ENCODE results near the gene CD44.

Gene CD44

GRCh38 chr11:35178873-35179272 lies 39.9 kb downstream of the CD44 start:
- Histone ChIP-seq H3K36me3 (ENCODE audit: control insufficient read depth, insufficient read depth, low read length) (peaks cover 35% of the 10 kb centered on the region), H3K27me3 (replicated peaks; ENCODE audit: control insufficient read depth, insufficient read depth, low read length) (no peaks in the 10 kb centered on the region), H3K4me3 (replicated peaks; ENCODE audit: low read depth, low read length) (no peak overlapping the region)
- TF ChIP-seq, protein P1, sequence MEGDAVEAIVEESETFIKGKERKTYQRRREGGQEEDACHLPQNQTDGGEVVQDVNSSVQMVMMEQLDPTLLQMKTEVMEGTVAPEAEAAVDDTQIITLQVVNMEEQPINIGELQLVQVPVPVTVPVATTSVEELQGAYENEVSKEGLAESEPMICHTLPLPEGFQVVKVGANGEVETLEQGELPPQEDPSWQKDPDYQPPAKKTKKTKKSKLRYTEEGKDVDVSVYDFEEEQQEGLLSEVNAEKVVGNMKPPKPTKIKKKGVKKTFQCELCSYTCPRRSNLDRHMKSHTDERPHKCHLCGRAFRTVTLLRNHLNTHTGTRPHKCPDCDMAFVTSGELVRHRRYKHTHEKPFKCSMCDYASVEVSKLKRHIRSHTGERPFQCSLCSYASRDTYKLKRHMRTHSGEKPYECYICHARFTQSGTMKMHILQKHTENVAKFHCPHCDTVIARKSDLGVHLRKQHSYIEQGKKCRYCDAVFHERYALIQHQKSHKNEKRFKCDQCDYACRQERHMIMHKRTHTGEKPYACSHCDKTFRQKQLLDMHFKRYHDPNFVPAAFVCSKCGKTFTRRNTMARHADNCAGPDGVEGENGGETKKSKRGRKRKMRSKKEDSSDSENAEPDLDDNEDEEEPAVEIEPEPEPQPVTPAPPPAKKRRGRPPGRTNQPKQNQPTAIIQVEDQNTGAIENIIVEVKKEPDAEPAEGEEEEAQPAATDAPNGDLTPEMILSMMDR (IDR thresholded peaks at IDR 0.05; ENCODE audit: insufficient read depth, low read length, poor library complexity, severe bottlenecking) = no peak
- no peak for DNase-seq (ENCODE audit: extremely low read depth, insufficient read length)

DNA sequence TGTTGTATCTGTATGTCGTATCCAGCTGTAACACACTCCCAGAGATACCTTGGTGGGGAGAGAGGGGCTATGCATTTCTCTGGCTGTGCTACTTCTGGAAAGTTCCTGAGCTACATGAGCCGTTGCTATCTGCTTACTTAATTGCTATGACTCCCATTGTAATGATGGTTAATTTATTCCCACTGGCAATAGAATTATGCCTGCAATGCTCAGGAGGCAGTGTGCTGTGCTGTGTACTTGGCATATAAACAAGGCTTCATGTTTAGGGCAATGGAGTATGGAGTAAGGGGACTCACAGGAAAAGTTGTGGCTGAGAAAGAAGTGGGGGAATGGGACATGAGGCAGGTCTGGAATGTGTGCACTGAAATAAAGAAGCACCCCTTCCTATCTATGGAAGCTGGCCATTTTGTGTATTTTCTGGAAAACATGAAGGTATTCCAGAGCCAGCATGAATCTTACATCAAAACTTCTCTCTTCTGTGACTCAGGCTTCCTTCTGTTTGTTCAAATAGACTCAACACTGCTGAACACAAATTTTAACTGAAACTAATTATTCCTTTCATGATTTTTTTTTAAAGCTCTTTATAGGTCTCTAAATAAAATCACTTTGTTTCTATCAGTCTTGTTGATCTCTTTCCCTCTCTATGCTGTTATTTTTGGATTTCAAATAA lies 40.6 kb downstream of the CD44 start:
- H3K36me3 ChIP-seq (ENCODE audit: control insufficient read depth, insufficient read depth, low read length) = peaks cover 35% of the 10 kb centered on the region
- no peak for DNase-seq (ENCODE audit: extremely low read depth, insufficient read length)
- H3K4me3 ChIP-seq (replicated peaks; ENCODE audit: low read depth, low read length) = no peak overlapping the region
- TF ChIP-seq, protein P1 (IDR thresholded peaks at IDR 0.05; ENCODE audit: insufficient read depth, low read length, poor library complexity, severe bottlenecking) = no peak
- no peaks in the 10 kb centered on the region for H3K27me3 ChIP-seq (replicated peaks; ENCODE audit: control insufficient read depth, insufficient read depth, low read length)

DNA sequence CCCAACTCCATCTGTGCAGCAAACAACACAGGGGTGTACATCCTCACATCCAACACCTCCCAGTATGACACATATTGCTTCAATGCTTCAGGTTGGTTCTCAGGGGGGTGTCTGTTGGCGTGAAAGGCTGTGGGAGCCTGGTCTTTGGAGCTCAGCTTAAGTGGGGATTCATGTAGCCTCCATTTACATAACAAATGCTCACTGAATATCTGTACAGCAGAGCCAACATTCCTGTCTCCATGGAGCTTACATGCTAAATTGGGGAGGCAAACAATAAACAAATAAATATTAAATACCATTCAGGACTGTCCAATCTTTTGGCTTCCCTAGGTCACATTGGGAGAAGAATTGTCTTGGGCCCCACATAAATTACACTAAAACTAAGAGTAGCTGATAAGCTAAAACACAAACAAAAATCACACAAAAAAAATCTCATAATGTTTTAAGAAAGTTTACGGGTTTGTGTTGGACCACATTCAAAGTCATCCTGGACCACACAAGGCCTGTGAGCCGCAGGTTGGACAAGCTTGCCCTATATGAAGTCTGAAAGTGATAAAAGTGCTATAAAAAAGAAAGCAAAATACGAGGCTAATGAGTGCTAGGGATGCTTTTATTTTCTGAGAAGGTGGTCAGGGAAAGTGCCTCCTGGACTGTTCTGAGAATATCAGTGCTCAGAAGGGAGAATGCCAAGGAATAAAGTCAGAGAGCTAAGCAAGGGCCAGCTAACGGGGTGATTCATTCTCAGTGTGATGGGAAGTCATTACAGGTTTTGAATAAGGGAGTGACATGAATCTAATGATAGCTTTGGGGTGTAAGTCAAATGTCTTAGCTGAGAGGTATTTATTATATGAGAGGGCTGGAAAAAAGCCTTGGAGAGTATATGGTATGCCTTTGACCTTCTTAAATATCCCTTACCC lies 41.6 kb downstream of the CD44 start:
- TF ChIP-seq, protein P1 (IDR thresholded peaks at IDR 0.05; ENCODE audit: insufficient read depth, low read length, poor library complexity, severe bottlenecking) = no peak
- H3K27me3 ChIP-seq (replicated peaks; ENCODE audit: control insufficient read depth, insufficient read depth, low read length) = no peaks in the 10 kb centered on the region
- no peak for DNase-seq (ENCODE audit: extremely low read depth, insufficient read length)
- peaks cover 36% of the 10 kb centered on the region for H3K36me3 ChIP-seq (ENCODE audit: control insufficient read depth, insufficient read depth, low read length)
- H3K4me3 ChIP-seq (replicated peaks; ENCODE audit: low read depth, low read length) = no peak overlapping the region

- Histone ChIP-seq H3K36me3 (ENCODE audit: control insufficient read depth, insufficient read depth, low read length) (peaks cover 30% of the 10 kb centered on the region), H3K27me3 (replicated peaks; ENCODE audit: control insufficient read depth, insufficient read depth, low read length) (no peaks in the 10 kb centered on the region), H3K4me3 (replicated peaks; ENCODE audit: low read depth, low read length) (no peak overlapping the region)
- TF ChIP-seq, protein P1 (IDR thresholded peaks at IDR 0.05; ENCODE audit: insufficient read depth, low read length, poor library complexity, severe bottlenecking) = no peak
- peak; percentile 60 for DNase-seq (ENCODE audit: extremely low read depth, insufficient read length)
These were observed 43.5 kb downstream of the CD44 start for GRCh38 chr11:35182317-35182939.

DNA sequence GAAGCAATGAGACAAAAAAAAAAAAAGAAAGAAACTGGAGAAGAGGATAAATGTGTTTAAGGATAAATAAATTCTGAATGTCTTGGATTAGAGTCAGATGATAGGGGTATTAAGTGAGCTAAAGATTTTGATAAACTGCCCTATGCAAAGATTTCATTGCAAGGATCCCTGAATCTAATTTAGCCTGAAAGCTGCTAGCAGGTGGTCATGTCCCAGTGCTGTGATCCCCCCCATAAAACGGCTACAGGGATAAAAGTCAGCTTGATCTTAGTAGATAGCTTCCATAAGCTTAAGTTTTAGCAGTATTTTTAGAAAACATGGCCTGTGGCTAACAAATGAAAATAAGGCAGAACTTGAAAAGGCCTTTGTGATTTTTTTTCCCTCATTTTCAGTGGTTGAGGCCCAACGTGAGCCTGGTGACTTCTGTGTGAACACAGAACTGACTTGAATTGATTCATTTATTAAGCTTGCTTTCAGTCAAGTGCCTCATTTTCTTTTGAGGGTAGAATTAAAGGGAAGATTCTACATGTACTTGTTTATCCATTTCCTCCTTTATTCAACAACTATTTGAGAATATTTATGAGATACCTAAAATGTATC lies 44.5 kb downstream of the CD44 start:
- TF ChIP-seq, protein P1 (IDR thresholded peaks at IDR 0.05; ENCODE audit: insufficient read depth, low read length, poor library complexity, severe bottlenecking) = no peak
- H3K27me3 ChIP-seq (replicated peaks; ENCODE audit: control insufficient read depth, insufficient read depth, low read length) = no peaks in the 10 kb centered on the region
- DNase-seq (ENCODE audit: extremely low read depth, insufficient read length) = no peak
- no peak overlapping the region for H3K4me3 ChIP-seq (replicated peaks; ENCODE audit: low read depth, low read length)
- peaks cover 31% of the 10 kb centered on the region for H3K36me3 ChIP-seq (ENCODE audit: control insufficient read depth, insufficient read depth, low read length)
